K562 treated with DMSO at 1 percent for 24 hours (cell line): ENCODE data around the gene OLFML1. TPM values are rescaled to one million over a fixed set of nuclear protein-coding genes. Genes with fewer than 3 reads are reported as not detected.

Experiments
- total RNA-seq: library from RNA; unstranded; fragments of 300-600 nt; gene quantifications from 2 replicates; pipeline ENCODE4 v1.2.3, GENCODE V29; 2022; ENCODE audit warnings: low read depth; ENCODE audit not compliant: insufficient read depth

Gene OLFML1
- not detected in 2 replicates for total RNA-seq

DNA sequence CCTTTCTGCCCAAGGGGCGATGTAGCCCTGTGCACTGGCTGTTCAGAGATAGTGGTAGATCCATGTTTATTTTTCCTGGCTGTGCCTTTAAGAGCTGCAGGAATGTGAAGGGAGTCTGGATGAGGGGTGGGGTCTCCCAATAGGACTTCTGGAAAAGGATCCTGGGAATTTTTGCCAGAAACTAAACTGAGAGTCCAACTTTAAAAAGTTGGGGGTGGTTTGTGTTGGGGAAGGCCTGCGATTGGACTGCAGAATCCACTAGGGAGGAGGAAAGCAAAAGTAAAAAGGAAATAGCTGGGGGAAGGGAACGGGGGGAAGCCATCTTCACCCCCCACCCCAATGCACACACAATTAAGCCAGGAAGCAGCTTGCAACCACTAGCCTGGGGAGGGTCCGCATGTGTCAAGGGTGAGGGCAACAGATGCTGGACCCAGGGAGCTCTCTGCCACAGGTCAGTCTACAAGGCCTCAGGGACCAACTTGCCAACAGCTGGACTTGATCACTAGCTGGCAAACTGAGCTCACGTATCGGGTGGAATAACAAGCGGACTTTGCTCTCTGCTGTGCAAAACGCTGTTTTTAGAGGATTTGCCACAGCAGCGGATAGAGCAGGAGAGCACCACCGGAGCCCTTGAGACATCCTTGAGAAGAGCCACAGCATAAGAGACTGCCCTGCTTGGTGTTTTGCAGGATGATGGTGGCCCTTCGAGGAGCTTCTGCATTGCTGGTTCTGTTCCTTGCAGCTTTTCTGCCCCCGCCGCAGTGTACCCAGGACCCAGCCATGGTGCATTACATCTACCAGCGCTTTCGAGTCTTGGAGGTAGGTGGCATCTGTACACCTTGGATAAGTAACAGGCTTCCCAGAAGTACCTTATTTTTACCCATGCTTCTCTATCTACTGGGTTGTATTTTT lies at the start of gene OLFML1:
Gene OLFML1, plus strand, starts transcription at position 321 of the 912 bp plus-strand sequence. Its CDS starts 370 bp downstream, at position 691.

DNA sequence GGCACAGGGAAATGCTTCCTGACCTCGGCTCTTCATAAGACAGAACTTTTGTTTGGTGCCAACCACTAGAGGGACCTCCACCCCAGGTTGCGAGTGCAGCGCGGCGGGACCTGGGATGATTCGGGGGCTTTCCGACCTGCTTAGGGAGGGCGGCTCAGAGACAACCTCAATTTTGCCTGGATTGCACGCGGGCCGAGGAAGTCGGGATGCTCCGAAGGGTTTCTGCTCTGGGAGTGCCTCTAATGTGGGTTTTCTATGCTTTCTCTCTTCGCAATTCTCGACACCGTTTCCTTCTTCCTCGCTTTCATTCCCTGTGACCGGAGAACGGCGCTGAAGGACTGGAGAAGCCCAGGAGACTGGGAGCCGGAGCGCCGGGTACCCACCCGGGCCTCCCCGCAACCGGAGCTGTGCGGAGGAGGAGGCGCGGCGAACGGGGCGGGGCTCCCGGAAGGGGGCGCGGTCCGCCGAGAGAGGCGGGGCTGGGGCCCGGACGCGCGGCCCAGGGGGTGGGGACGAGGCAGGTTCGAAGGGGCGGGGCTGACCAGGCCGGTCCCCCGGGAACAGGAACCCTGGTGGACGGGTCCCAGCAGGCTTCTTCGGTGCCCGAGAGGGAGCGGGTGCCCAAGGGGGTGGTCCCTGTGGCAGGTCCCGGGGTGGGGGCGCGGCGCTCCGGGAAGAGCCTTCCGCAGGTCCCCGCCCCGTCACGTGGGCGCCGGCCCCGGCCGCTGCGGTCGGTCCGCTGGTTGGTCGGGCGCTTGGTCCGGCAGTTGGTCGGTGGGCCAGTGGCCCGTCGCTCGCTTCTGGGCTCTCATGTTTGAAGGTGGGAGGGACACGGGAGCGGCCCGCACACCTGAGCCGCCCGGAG lies 28.2 kb downstream of the OLFML1 start, which contains the start of gene PPFIBP2:
Gene PPFIBP2, plus strand, starts transcription at position 766 of the 865 bp plus-strand sequence. CDS start 35,477 bp downstream, outside the sequence.

Other genes starting within 250 kb of the OLFML1 start
- not detected in 2 replicates for gene SYT9, start 233.6 kb upstream of the OLFML1 start, total RNA-seq
- gene PPFIBP2, start 28.5 kb downstream of the OLFML1 start, total RNA-seq = 2.2 and 3.5 TPM in 2 replicates
- 7.8 and 8.6 TPM in 2 replicates for gene CYB5R2, start 188.0 kb downstream of the OLFML1 start, total RNA-seq
- gene OVCH2, start 221.0 kb downstream of the OLFML1 start, total RNA-seq = not detected in 2 replicates